ENCODE data around the gene NLRC4.

DNA sequence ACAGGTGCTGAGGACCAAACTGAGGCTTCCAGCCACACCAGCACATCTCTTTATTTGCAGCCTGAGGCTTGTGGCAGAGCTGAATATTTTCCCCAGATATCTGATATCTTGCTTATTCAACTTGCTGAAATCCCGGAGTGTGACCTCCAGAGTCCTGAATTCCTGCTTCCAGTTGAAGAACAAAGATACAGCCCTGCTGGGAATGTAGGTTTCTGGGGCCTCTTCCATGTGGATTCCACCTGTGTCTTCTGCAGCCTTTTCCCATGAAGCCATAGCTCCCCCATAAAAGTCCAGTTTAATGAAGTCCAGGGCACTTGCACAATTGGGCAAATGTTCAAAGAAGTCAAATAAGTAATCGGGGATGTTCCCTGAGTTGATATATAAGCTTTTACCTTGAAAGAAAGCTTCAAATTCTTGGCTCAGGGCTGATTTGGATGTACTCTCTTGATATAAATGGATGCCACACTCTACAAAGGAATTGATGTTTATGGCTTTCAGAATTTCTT is 14.9 kb downstream of the NLRC4 start:
- TF ChIP-seq, protein P1, sequence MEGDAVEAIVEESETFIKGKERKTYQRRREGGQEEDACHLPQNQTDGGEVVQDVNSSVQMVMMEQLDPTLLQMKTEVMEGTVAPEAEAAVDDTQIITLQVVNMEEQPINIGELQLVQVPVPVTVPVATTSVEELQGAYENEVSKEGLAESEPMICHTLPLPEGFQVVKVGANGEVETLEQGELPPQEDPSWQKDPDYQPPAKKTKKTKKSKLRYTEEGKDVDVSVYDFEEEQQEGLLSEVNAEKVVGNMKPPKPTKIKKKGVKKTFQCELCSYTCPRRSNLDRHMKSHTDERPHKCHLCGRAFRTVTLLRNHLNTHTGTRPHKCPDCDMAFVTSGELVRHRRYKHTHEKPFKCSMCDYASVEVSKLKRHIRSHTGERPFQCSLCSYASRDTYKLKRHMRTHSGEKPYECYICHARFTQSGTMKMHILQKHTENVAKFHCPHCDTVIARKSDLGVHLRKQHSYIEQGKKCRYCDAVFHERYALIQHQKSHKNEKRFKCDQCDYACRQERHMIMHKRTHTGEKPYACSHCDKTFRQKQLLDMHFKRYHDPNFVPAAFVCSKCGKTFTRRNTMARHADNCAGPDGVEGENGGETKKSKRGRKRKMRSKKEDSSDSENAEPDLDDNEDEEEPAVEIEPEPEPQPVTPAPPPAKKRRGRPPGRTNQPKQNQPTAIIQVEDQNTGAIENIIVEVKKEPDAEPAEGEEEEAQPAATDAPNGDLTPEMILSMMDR (IDR thresholded peaks at IDR 0.05) = no peak
- TF ChIP-seq POLR2AphosphoS5 (IDR thresholded peaks at IDR 0.05) (no peak), POLR2A (IDR thresholded peaks at IDR 0.05) (no peak)

Measured in prostate gland (tissue), 2 donors.